WERI-Rb-1 (cell line): ENCODE results near the gene PCP4L1.

Source experiments
- DNase-seq: peaks from one replicate; pipeline ENCODE4 v3.0.0-alpha.2; 2020
- H3K27ac ChIP-seq: fragments of 250-450 bp; sonication (Bioruptor Pico); 2 replicates; pipeline ENCODE4 v1.5.1; 2020; ENCODE audit warnings: mild to moderate bottlenecking, moderate library complexity
- H3K27me3 ChIP-seq: fragments of 250-450 bp; sonication (Bioruptor Pico); 2 replicates; pipeline ENCODE4 v1.5.1; 2021; ENCODE audit warnings: mild to moderate bottlenecking, low read depth, moderate library complexity; ENCODE audit not compliant: insufficient read depth, severe bottlenecking
- H3K36me3 ChIP-seq: fragments of 250-450 bp; sonication (Bioruptor Pico); 2 replicates; pipeline ENCODE4 v1.5.1; 2020; ENCODE audit warnings: mild to moderate bottlenecking, moderate library complexity
- H3K4me3 ChIP-seq: 2 replicates; pipeline ENCODE4 v1.5.1; 2011; ENCODE audit warnings: low read depth, mild to moderate bottlenecking, control low read depth, low read length
- H3K9me3 ChIP-seq: fragments of 250-450 bp; sonication (Bioruptor Pico); 2 replicates; pipeline ENCODE4 v1.5.1; 2021; ENCODE audit warnings: mild to moderate bottlenecking, moderate library complexity; ENCODE audit not compliant: severe bottlenecking
- CTCF ChIP-seq: IDR thresholded peaks from 2 replicates; pipeline ENCODE4 v1.5.1; 2011; ENCODE audit warnings: low read depth, mild to moderate bottlenecking, control low read depth, inconsistent platforms, low read length

The PCP4L1 gene

GRCh38 chr1:161304927-161305866 lies 46.7 kb downstream of the PCP4L1 start:
- Histone ChIP-seq H3K27ac (no peak overlapping the region), H3K4me3 (no peak overlapping the region), H3K36me3 (no peaks in the 10 kb centered on the region), H3K27me3 (no peaks in the 10 kb centered on the region), H3K9me3 (no peaks in the 10 kb centered on the region)
- no peak for TF ChIP-seq CTCF
- DNase-seq = no peak

DNA sequence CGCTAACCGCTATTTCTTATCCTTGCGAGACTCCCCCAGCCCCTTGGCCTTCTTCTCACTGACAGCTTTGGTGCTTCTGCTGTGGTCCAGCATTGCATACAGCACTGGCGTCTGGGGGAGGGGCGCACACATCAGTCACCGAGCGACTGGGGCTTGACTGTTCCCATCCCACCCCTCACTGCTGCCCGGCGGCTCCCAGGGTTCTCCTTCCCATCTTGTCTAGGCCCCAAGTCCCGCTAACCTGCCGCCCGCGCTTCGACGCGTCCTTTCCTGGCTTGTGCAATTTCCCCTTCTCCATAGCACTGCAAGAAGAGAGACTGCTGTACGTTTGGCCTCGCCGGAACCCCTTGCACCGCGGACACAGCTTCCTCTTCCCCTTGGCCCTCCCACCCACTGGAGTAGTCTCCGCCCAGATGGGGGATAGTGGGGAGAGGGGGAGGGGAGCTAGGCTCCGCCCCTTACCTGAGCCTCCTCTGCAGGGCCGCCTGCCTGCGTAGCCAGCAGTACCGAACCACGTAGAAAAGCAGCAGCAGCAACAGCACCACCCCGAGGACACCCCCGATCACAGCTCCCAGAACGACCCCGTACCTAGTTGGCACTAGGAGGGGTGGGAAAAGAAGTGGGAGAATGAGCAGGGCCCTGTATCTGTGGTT lies 47.4 kb downstream of the PCP4L1 start:
- H3K27ac ChIP-seq = no peak overlapping the region
- H3K4me3 ChIP-seq = no peak overlapping the region
- no peaks in the 10 kb centered on the region for H3K36me3 ChIP-seq
- DNase-seq = peak; percentile 24
- H3K27me3 ChIP-seq = no peaks in the 10 kb centered on the region
- no peak for TF ChIP-seq CTCF
- H3K9me3 ChIP-seq = no peaks in the 10 kb centered on the region

DNA sequence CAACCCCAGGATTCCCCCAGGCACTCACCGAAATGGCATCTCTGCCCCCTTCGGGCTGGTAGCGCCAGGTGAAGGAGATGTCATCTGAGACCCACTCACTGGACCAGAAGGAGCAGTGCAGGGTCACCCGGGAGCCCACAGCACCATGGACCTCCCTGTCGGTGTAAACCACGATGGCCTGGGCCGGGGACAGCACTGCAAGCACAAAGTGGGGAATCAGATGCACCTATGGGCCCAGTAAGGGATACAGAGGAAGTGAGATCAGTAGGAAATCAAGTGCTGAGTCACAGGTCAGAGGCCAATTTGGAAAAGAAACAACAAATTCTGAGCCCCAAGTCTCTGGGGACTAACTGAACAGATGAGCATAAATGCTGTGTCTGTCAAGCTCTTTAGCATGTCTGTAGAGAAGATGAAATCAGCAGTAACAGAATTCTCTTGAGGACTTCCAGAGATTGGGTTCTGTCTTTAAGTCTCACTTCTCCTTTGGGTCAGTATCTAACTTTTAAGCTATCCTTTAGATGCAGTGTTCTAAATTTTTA lies 48.8 kb downstream of the PCP4L1 start:
- no peak overlapping the region for H3K27ac ChIP-seq
- no peaks in the 10 kb centered on the region for H3K36me3 ChIP-seq
- H3K9me3 ChIP-seq = no peaks in the 10 kb centered on the region
- no peak overlapping the region for H3K4me3 ChIP-seq
- TF ChIP-seq CTCF = no peak
- no peaks in the 10 kb centered on the region for H3K27me3 ChIP-seq
- no peak for DNase-seq

- TF ChIP-seq CTCF = no peak
- H3K27me3 ChIP-seq = no peaks in the 10 kb centered on the region
Measured at GRCh38 chr1:161307892-161308638, 49.5 kb downstream of the PCP4L1 start.

GRCh38 chr1:161309868-161310267 lies 51.3 kb downstream of the PCP4L1 start, which contains the start of gene MPZ:
Gene MPZ (minus strand): TSS chr1:161309968. CDS start chr1:161309905, 63 bp downstream.
- Histone ChIP-seq H3K36me3 (peaks cover 3% of the 10 kb centered on the region; the same call in 1 of the 2 replicates), H3K4me3 (no peak within 1 kb of the TSS), H3K27me3 (no peaks in the 10 kb centered on the region), H3K27ac (no peak within 1 kb of the TSS), H3K9me3 (no peaks in the 10 kb centered on the region)
- no peak for DNase-seq
- TF ChIP-seq CTCF = no peak

More at GRCh38 chr1:161307892-161308638, 49.5 kb downstream of the PCP4L1 start:
- no peak overlapping the region for H3K27ac ChIP-seq
- H3K4me3 ChIP-seq = no peak overlapping the region
- no peaks in the 10 kb centered on the region for H3K9me3 ChIP-seq
- no peak for DNase-seq
- no peaks in the 10 kb centered on the region for H3K36me3 ChIP-seq
